Lung (tissue), 12 donors: ENCODE results near the gene THEM5. TPM values are rescaled to one million over a fixed set of nuclear protein-coding genes. Genes with fewer than 3 reads are reported as not detected.

Experiments
- ATAC-seq: fragments of 200-7000 bp; cut with Tn5 transposase; one replicate; pipeline ENCODE4 v1.9.1; 2020; ENCODE audit warnings: moderate number of reproducible peaks; ENCODE audit not compliant: insufficient read depth, low FRiP score
- DNase-seq, 3 donors: peaks; one replicate each; pipeline ENCODE4 v3.0.0-alpha.2; 2013 to 2017
- H3K27ac ChIP-seq, 2 donors: one replicate each; pipeline ENCODE4 v1.5.1; 2013; ENCODE audit warnings: mild to moderate bottlenecking in 2 of 2, moderate library complexity in 2 of 2, control low read depth in 1 of 2, inconsistent platforms in 1 of 2, low read depth in 1 of 2, low read length in 1 of 2
- H3K27me3 ChIP-seq, 3 donors: one replicate each; pipeline ENCODE4 v1.5.1; 2013; ENCODE audit warnings: low read length in 2 of 3; ENCODE audit not compliant: control insufficient read depth in 3 of 3, insufficient read depth in 3 of 3
- H3K36me3 ChIP-seq, 4 donors: one replicate each; pipeline ENCODE4 v1.5.1; 2013; ENCODE audit warnings: low read length in 4 of 4, mild to moderate bottlenecking in 1 of 4, moderate library complexity in 1 of 4; ENCODE audit not compliant: control insufficient read depth in 4 of 4, insufficient read depth in 4 of 4
- H3K4me1 ChIP-seq, 5 donors: one replicate each; pipeline ENCODE4 v1.5.1; 2013; ENCODE audit warnings: low read length in 5 of 5, mild to moderate bottlenecking in 2 of 5, moderate library complexity in 1 of 5; ENCODE audit not compliant: control insufficient read depth in 5 of 5, insufficient read depth in 5 of 5
- H3K4me3 ChIP-seq: one replicate; pipeline ENCODE4 v1.5.1; 2013; ENCODE audit warnings: mild to moderate bottlenecking, control low read depth, moderate library complexity
- H3K9ac ChIP-seq, 2 donors: one replicate each; pipeline ENCODE4 v1.5.1; 2013; ENCODE audit warnings: low read length in 2 of 2, control low read depth in 1 of 2; ENCODE audit not compliant: insufficient read depth in 1 of 2
- H3K9me3 ChIP-seq, 4 donors: one replicate each; pipeline ENCODE4 v1.5.1; 2013; ENCODE audit warnings: low read length in 3 of 4, mild to moderate bottlenecking in 1 of 4, moderate library complexity in 1 of 4; ENCODE audit not compliant: control insufficient read depth in 4 of 4, insufficient read depth in 3 of 4
- WGBS, 2 donors: extraction: QIAGEN DNeasy Blood & Tissue Kit; methylation state at CpG; one replicate each; pipeline ENCODE4 v1.1.7; 2013; 5-methylcytosine and 5-hydroxymethylcytosine counted together
- polyA plus RNA-seq, 2 donors: library from polyadenylated mRNA; stranded (reverse); fragments of 200-250 nt; gene quantifications; one replicate each; pipeline ENCODE4 v1.2.1, GENCODE V29; 2013
- total RNA-seq, 2 donors: library from RNA; depleted of rRNA in 1 of 2; stranded (reverse); fragments of >200 nt in 1 of 2; gene quantifications; one replicate each; pipeline ENCODE4 v1.2.1, GENCODE V29; 2014 to 2021
- TF ChIP-seq, protein P1 (sequence below): IDR thresholded peaks from 2 replicates; pipeline ENCODE4 v1.5.1; 2012; ENCODE audit warnings: mild to moderate bottlenecking; ENCODE audit errors: control extremely low read depth, extremely low read depth
- donor health status: control.
- donor health status: control.
- donor health status: Bipolar disorder and iron deficiency.
- donor health status: healthy.
- donor health status: DM: yes; HTN: yes; CAD: no.

The THEM5 gene
- total and polyA plus RNA-seq, 4 donors, result not detected

DNA sequence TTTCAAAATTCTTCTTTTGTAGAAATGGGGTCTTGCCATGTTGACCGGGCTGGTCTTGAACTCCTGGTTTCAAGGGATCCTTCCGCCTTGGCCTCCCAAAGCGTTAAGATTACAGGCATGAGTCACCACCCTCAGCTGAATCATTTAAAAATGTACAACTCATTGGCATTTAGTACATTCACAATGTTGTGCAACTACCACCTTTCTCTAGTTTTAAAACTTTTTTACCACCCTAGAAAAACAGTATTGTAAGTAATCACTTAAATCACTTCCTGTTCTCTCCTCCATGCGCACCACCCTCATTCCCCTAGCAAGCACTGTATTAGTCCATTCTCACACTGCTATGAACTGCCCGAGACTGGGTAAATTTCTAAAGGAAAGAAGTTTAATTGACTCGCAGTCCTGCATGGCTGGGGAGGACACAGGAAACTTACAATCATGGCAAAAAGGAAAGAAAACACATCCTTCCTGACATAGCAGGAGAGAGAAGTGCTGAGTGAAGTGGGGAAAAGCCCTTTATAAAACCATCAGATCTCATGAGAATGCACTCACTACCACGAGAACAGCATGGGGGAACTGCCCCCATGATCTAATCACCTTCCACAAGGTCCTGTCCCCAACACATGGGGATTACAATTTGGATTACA, 14.4 kb upstream of the THEM5 start:
- Histone ChIP-seq H3K4me1 (peaks cover 0 to 12% (median 5%) of the 10 kb centered on the region in 5 donors), H3K9me3 (no peaks in the 10 kb centered on the region), H3K36me3 (peaks cover 0 to 2% (median under 1%) of the 10 kb centered on the region in 4 donors), H3K4me3 (no peak overlapping the region), H3K27me3 (no peaks in the 10 kb centered on the region), H3K27ac (no peak overlapping the region), H3K9ac (no peak overlapping the region)
- DNase-seq (peak in 1 of 3 donors; percentile 30), ATAC-seq (no peak)
- 58 to 65% methylated on average over 7 of the region's 7 CpGs for WGBS, 2 donors
- TF ChIP-seq, protein P1, sequence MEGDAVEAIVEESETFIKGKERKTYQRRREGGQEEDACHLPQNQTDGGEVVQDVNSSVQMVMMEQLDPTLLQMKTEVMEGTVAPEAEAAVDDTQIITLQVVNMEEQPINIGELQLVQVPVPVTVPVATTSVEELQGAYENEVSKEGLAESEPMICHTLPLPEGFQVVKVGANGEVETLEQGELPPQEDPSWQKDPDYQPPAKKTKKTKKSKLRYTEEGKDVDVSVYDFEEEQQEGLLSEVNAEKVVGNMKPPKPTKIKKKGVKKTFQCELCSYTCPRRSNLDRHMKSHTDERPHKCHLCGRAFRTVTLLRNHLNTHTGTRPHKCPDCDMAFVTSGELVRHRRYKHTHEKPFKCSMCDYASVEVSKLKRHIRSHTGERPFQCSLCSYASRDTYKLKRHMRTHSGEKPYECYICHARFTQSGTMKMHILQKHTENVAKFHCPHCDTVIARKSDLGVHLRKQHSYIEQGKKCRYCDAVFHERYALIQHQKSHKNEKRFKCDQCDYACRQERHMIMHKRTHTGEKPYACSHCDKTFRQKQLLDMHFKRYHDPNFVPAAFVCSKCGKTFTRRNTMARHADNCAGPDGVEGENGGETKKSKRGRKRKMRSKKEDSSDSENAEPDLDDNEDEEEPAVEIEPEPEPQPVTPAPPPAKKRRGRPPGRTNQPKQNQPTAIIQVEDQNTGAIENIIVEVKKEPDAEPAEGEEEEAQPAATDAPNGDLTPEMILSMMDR, result no peak

DNA sequence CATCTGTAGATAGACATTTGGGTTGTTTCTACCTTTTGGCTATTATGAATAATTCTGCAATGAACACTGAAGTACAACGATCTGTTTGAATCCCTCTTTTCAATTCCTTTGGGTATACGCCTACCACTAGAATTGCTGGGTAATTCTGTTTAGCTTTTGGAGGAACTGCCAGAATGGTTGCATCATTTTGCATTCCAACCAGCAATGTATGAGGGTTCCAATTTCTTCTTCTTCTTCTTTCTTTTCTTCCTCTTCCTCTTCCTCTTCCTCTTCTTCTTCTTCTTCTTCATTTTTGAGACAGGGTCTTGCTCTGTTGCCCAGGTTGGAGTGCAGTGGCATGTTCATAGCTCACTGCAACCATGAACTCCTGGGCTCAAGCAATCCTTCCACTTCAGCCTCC, 13.8 kb upstream of the THEM5 start:
- 49 to 65% methylated on average over 2 of the region's 2 CpGs for WGBS, 2 donors

DNA sequence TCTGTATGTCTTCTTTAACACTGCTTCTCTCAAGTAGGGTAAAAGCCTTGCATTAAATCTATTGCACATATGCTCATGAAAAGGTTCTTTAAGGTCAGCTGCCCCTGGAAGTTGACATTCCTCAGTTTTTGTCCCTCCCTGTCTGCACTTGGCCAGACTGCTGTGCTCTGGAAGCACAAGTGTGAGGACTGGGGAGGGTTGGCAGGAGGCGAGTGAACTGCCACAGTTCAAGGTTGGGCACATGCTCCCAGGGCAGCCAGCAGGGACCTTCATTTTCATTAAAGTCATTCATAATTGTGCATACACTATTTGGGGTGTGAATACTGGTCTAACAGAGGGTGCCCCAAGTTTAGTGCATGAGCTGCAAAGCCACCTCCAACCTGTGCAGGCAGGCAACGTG, 10.9 kb upstream of the THEM5 start:
- peaks cover 0 to 4% (median 0%) of the 10 kb centered on the region in 3 donors for H3K27me3 ChIP-seq
- H3K9ac ChIP-seq, result no peak overlapping the region
- ATAC-seq (no peak), DNase-seq (no peak)
- peaks cover 0 to 12% (median 0%) of the 10 kb centered on the region in 5 donors for H3K4me1 ChIP-seq
- TF ChIP-seq, protein P1, result no peak
- H3K9me3 ChIP-seq, result no peaks in the 10 kb centered on the region
- 44 to 45% methylated on average over 2 of the region's 2 CpGs for WGBS, 2 donors
- no peak overlapping the region for H3K27ac ChIP-seq
- H3K4me3 ChIP-seq, result no peak overlapping the region
- H3K36me3 ChIP-seq, result no peaks in the 10 kb centered on the region

More for the DNA sequence above, 13.8 kb upstream of the THEM5 start:
- Histone ChIP-seq H3K9me3 (no peaks in the 10 kb centered on the region), H3K9ac (no peak overlapping the region), H3K4me1 (peaks cover 0 to 12% (median 5%) of the 10 kb centered on the region in 5 donors), H3K4me3 (no peak overlapping the region), H3K27ac (no peak overlapping the region), H3K27me3 (no peaks in the 10 kb centered on the region), H3K36me3 (no peaks in the 10 kb centered on the region)
- TF ChIP-seq, protein P1, result no peak
- no peak for DNase-seq
- no peak for ATAC-seq

DNA sequence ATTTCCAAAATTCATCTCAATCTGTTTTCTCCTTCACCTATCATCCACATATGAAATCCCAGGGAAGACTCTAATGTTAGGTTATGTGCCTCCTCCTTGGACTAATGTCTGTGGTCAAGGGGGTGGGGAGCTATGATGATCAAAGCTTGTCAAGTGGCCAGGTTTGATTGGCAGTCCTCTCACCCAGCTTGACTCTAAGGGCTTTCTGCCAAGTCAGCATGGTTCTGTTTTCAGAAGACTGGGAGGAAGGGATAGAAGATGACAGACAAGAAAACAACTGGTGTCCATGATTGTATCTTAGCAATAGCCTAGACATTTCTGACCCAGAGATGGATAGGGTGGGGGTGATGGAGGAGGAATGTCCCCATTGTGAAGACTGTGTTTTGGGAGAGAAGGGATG, 9.1 kb upstream of the THEM5 start:
- no peak for ATAC-seq
- H3K36me3 ChIP-seq, result no peaks in the 10 kb centered on the region
- H3K9me3 ChIP-seq, result no peaks in the 10 kb centered on the region
- H3K4me3 ChIP-seq, result no peak overlapping the region
- no peak overlapping the region for H3K27ac ChIP-seq
- H3K4me1 ChIP-seq, result peaks cover 0 to 9% (median 0%) of the 10 kb centered on the region in 5 donors
- no peak for DNase-seq
- TF ChIP-seq, protein P1, result no peak
- no peak overlapping the region for H3K9ac ChIP-seq
- H3K27me3 ChIP-seq, result peaks cover 0 to 4% (median 0%) of the 10 kb centered on the region in 3 donors
